Subcutaneous adipose tissue (tissue), 4 donors: ENCODE data around the gene LIPC. TPM values are rescaled to one million over a fixed set of nuclear protein-coding genes. Genes with fewer than 3 reads are reported as not detected.

Experiments
- total RNA-seq, 4 donors: library from RNA; depleted of rRNA; stranded (reverse); fragments of >200 nt; gene quantifications; one replicate each; pipeline ENCODE4 v1.1.0, GENCODE V29; 2016
- TF ChIP-seq, protein P1 (sequence below): fragments of 450-650 bp; IDR thresholded peaks from one replicate; pipeline ENCODE4 v1.5.1; 2016; ENCODE audit warnings: low read depth, mild to moderate bottlenecking, control low read depth, antibody characterized with exemption, moderate library complexity

Gene LIPC
- total RNA-seq, 4 donors from 2014 or later: 0.44 to 0.51 TPM; not detected in 2

- TF ChIP-seq, protein P1, sequence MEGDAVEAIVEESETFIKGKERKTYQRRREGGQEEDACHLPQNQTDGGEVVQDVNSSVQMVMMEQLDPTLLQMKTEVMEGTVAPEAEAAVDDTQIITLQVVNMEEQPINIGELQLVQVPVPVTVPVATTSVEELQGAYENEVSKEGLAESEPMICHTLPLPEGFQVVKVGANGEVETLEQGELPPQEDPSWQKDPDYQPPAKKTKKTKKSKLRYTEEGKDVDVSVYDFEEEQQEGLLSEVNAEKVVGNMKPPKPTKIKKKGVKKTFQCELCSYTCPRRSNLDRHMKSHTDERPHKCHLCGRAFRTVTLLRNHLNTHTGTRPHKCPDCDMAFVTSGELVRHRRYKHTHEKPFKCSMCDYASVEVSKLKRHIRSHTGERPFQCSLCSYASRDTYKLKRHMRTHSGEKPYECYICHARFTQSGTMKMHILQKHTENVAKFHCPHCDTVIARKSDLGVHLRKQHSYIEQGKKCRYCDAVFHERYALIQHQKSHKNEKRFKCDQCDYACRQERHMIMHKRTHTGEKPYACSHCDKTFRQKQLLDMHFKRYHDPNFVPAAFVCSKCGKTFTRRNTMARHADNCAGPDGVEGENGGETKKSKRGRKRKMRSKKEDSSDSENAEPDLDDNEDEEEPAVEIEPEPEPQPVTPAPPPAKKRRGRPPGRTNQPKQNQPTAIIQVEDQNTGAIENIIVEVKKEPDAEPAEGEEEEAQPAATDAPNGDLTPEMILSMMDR: no peak
These were observed 73.0 kb downstream of the LIPC start for GRCh38 chr15:58504674-58505234.

DNA sequence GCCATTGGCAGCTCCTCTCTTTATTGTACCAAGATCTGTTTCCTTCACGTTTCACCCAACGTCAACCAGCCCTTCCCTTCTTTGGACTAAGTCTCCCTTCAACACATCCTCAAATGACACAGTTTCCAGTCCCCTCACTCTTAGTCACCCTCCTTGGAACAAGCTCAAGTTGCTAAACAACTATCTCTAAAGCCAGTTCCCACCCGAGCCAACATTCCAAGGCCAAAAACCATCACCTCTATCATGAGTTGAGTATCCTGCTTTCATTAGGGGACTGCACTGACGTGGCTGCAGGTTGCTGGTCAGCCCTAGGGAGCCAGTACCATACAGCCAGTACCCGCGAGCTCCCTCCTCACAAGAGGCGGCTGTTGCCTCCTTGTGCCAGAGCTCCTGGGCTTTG lies 73.8 kb downstream of the LIPC start:
- TF ChIP-seq, protein P1: no peak

- TF ChIP-seq, protein P1: no peak
These were observed 74.3 kb downstream of the LIPC start for GRCh38 chr15:58506064-58506490.

DNA sequence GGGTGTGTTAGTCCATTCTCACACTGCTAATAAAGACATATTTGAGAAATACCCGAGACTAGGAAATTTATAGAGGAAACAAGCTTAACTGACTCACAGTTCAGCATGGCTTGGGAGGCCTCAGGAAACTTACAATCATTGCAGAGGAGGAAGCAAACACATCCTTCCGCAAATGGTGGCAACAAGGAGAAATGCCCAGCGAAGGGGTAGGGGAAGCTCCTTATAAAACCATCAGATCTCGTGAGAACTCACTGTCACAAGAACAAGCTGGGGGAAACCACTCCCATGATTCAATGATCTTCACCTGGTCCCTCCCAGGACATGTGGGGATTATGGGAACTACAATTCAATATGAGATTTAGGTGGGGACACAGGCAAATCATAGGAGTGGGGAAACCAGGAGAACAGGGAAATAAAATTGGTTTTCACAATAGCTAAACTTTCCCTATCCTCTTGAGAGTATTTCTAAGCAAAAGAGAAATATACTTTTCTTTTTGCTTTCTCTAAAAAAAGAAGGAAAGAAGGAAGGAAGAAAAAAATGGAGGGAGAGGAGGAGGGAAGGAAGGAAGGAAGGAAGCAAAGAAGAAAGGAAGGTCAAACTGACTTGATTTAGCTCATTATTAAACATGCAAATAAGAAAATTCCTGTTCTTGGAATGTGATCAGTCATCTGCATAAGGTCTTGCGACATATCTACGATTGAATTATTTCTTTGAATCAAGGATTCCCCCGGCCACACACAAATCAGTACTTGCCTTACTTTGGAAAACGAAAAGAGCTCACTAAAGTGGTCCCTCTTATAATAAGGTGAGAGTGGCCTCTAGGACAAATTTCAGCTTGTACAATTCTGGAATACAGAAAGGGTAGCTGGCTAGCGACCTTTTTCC lies 75.2 kb downstream of the LIPC start:
- TF ChIP-seq, protein P1: no peak

DNA sequence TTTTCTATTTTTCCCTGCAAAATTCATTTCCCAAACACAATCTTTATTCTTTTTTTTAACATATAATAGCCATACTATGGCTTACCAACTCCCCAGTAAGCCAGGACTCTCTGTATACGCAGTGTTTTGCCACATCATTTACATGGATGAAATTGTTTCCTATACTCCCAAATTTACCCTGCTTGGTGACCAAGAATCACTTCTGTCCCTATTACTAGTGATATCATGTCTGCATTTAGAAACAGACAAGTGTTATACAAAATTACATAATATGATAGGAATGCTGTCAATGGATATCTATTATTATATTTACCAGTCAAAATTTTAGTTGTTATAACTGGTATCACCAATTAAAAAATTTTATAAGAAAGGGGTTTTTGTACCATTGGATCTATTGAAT lies 77.8 kb downstream of the LIPC start:
- TF ChIP-seq, protein P1: no peak

- TF ChIP-seq, protein P1: no peak
These were observed 79.2 kb downstream of the LIPC start for GRCh38 chr15:58510715-58511598.
